A673 (cell line): ENCODE data around the gene SH3RF3. TPM values are rescaled to one million over a fixed set of nuclear protein-coding genes. Genes with fewer than 3 reads are reported as not detected.

Source experiments
- BruUV-seq: library from RNA; stranded (reverse); fragments of 400-500 nt; replicated peaks from 2 replicates; lab custom pipeline; 2021; lab: Mats Ljungman, UMichigan
- CTCF ChIA-PET: fragments of 300-600 bp; sonication (Branson Sonifier 250); formaldehyde crosslinking; loops from one replicate; lab custom pipeline; 2022; ENCODE audit warnings: antibody characterized with exemption; lab: Charles Lee
- POLR2A ChIA-PET: fragments of 300-600 bp; sonication (Branson Sonifier 250); formaldehyde crosslinking; loops from one replicate; lab custom pipeline; 2022; ENCODE audit warnings: antibody characterized with exemption; ENCODE audit not compliant: low non-redundant PET; lab: Charles Lee
- DNase-seq: peaks from one replicate; pipeline ENCODE4 v3.0.0-alpha.2; 2015; ENCODE audit warnings: low spot score
- H3K27ac ChIP-seq: fragments of 200-600 bp; sonication (generic); 2 replicates; pipeline ENCODE4 v1.5.1; 2016; ENCODE audit warnings: mixed run types, low read depth, mild to moderate bottlenecking, mixed read lengths, antibody characterized with exemption, low read length; ENCODE audit not compliant: poor library complexity, severe bottlenecking
- H3K27me3 ChIP-seq: fragments of 200-600 bp; sonication (generic); replicated peaks from 2 replicates; pipeline ENCODE4 v1.6.1; 2017; ENCODE audit warnings: mixed run types, low read depth, mild to moderate bottlenecking, mixed read lengths, antibody characterized with exemption, low read length; ENCODE audit not compliant: insufficient read depth, poor library complexity
- H3K36me3 ChIP-seq: fragments of 200-600 bp; sonication (generic); 2 replicates; pipeline ENCODE4 v1.6.1; 2016; ENCODE audit warnings: mixed run types, mild to moderate bottlenecking, mixed read lengths, antibody characterized with exemption, low read length; ENCODE audit not compliant: insufficient read depth, poor library complexity, severe bottlenecking
- H3K4me1 ChIP-seq: fragments of 200-600 bp; sonication (generic); 2 replicates; pipeline ENCODE4 v1.6.1; 2017; ENCODE audit warnings: mixed run types, mild to moderate bottlenecking, mixed read lengths, antibody characterized with exemption, low read length; ENCODE audit not compliant: insufficient read depth, poor library complexity, severe bottlenecking
- H3K4me3 ChIP-seq: fragments of 200-600 bp; sonication (generic); 2 replicates; pipeline ENCODE4 v1.5.1; 2016; ENCODE audit warnings: low read depth, mixed run types, mild to moderate bottlenecking, mixed read lengths, low read length; ENCODE audit not compliant: poor library complexity, severe bottlenecking
- H3K9me3 ChIP-seq: fragments of 200-600 bp; sonication (generic); 2 replicates; pipeline ENCODE4 v1.6.1; 2016; ENCODE audit warnings: mixed run types, low read depth, mild to moderate bottlenecking, mixed read lengths, antibody characterized with exemption, low read length; ENCODE audit not compliant: poor library complexity, severe bottlenecking
- EZH2 ChIP-seq: fragments of 200-600 bp; sonication (generic); IDR thresholded peaks from 2 replicates; pipeline ENCODE4 v1.6.1; 2017; ENCODE audit warnings: borderline replicate concordance, low read depth, mild to moderate bottlenecking, mixed read lengths, antibody characterized with exemption, low read length; ENCODE audit not compliant: poor library complexity, severe bottlenecking
- intact Hi-C: fragments of 100-400 bp; cut with micrococcal nuclease; formaldehyde crosslinking; loops from one replicate; pipeline ENCODE4 v1.10.0; 2022; ENCODE audit not compliant: unreplicated experiment
- total RNA-seq: library from RNA; stranded (reverse); gene quantifications from 2 replicates; pipeline ENCODE4 v1.2.3, GENCODE V29; 2021
- TF ChIP-seq, protein P1 (sequence below): fragments of 300-800, 200-600 bp; sonication (generic); conservative IDR thresholded peaks from 2 replicates; pipeline ENCODE4 v1.5.1; 2017; ENCODE audit warnings: low read depth, mild to moderate bottlenecking, antibody characterized with exemption, low read length, moderate library complexity, mixed read lengths

Gene SH3RF3
- total RNA-seq, 1 experiment from 2014 or later, result 0.15 TPM

DNA sequence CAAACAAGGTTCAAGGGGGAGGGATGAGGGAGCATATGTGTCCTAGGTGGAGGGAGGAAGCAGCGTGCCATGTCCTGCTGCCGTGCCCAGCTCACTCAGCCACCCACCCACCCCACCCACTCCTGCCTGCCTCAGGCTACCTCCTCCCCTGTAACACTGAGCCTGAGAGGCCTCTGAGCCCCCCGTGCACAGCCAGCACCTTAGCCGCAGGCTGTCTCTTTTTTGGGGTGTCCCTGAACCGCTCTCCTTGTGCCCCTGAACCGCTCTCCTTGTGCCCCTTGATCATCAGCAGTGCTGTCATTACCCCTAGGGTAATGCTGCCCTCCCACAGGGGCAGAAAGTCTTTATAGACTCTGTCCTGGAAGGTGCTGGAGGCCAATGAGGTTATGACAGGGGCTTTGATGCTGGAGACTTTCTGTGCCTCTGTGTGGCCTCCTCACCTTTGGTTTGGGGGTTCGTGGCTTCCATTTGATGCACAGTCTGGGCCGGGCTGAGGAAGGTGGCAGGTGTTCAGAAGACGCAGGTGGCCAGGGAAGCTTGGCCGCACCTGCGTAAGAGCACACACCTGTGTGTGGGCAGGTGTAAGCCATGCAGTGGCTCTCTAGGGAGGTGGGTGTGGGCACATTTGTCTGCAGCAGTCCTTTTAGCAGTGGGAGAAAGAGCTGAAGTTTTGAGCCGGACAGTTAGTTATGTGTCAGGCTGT, 344.8 kb downstream of the SH3RF3 start:
- Histone ChIP-seq H3K4me3 (no peak overlapping the region), H3K27ac (no peak overlapping the region), H3K27me3 (no peaks in the 10 kb centered on the region), H3K36me3 (no peaks in the 10 kb centered on the region), H3K4me1 (no peaks in the 10 kb centered on the region), H3K9me3 (no peaks in the 10 kb centered on the region)
- POLR2A ChIA-PET, result no interaction called here
- no TSS peak for BruUV-seq
- intact Hi-C loops, result no loop called here
- no peak for DNase-seq
- CTCF ChIA-PET, result no interaction called here
- TF ChIP-seq, protein P1, sequence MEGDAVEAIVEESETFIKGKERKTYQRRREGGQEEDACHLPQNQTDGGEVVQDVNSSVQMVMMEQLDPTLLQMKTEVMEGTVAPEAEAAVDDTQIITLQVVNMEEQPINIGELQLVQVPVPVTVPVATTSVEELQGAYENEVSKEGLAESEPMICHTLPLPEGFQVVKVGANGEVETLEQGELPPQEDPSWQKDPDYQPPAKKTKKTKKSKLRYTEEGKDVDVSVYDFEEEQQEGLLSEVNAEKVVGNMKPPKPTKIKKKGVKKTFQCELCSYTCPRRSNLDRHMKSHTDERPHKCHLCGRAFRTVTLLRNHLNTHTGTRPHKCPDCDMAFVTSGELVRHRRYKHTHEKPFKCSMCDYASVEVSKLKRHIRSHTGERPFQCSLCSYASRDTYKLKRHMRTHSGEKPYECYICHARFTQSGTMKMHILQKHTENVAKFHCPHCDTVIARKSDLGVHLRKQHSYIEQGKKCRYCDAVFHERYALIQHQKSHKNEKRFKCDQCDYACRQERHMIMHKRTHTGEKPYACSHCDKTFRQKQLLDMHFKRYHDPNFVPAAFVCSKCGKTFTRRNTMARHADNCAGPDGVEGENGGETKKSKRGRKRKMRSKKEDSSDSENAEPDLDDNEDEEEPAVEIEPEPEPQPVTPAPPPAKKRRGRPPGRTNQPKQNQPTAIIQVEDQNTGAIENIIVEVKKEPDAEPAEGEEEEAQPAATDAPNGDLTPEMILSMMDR, result no peak
- TF ChIP-seq EZH2, result no peak

DNA sequence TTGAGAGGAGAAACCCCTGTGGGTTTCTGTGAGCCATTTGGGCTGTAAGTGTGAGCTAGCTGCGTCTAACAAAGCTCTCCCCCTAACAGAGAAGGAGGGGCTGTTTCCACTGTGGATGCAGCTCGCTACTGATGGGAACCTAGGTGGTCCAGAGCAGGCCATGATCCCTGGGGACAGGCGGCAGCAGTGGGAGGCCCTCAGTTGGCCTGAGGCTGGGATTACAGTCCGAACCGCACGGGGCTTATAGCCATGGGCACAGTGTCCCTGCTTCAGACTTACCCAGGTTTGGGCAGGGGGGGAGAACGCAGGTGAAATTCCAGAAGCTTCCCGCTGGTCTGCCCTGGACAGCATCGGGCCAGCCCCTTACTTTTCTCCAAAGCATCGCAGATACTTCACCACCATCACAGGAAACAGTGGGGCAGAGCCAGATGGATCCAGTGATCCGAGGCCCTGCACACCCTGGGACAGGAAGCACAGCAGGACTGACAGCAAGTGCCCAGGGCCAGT, 345.4 kb downstream of the SH3RF3 start:
- CTCF ChIA-PET, result no interaction called here
- no peak for DNase-seq
- POLR2A ChIA-PET, result no interaction called here
- Histone ChIP-seq H3K4me3 (no peak overlapping the region), H3K4me1 (no peaks in the 10 kb centered on the region), H3K9me3 (no peaks in the 10 kb centered on the region), H3K36me3 (no peaks in the 10 kb centered on the region), H3K27ac (no peak overlapping the region), H3K27me3 (no peaks in the 10 kb centered on the region)
- intact Hi-C loops, result no loop called here
- TF ChIP-seq EZH2, result no peak
- TF ChIP-seq, protein P1, result no peak
- no TSS peak for BruUV-seq

DNA sequence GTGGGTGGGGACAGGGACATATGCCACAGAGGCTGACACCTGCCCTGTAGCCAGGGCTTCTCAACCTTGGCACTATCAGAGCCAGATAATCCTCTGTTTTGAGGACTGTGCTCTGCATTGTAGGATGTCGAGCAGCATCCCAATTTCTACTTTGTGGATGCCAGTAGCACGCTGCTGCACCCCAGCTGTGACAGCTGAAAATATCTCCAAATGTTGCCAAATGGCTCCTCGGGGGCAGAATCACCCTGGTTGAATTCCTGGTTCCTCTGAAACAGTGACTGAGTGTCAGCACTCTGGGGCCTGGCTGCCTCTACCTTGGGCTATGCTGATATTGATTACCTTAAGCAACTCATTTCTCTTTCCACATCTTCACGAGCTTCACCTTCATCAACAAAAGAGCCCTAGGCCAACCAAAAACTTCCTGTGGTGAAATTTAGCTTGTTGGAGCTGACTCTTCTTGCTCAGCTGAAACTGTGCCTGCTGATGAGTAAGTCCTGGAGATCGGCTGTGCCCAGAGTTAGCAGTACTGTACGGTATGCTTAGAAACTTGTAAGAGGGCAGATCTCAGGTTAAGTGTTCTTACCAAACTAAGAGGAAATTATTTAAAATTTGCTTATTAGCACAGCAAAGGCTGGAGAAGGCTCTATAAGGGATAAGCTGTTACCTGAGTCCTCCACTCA, 346.7 kb downstream of the SH3RF3 start:
- no peak for TF ChIP-seq EZH2
- TF ChIP-seq, protein P1, result no peak
- no TSS peak for BruUV-seq
- H3K4me3 ChIP-seq, result no peak overlapping the region
- POLR2A ChIA-PET, result no interaction called here
- no peak for DNase-seq
- no peaks in the 10 kb centered on the region for H3K27me3 ChIP-seq
- no peaks in the 10 kb centered on the region for H3K36me3 ChIP-seq
- no peak overlapping the region for H3K27ac ChIP-seq
- intact Hi-C loops, result no loop called here
- no peaks in the 10 kb centered on the region for H3K9me3 ChIP-seq
- CTCF ChIA-PET, result no interaction called here
- no peaks in the 10 kb centered on the region for H3K4me1 ChIP-seq
